Tibial nerve (tissue), 4 donors: ENCODE measurements around the gene PABPC1L.

ENCODE experiments used
- CTCF ChIP-seq, 5 experiments: fragments of 200-600 bp in 3 of 5; fragments of 450-650 bp in 2 of 5; sonication (generic) in 3 of 5; IDR thresholded peaks; one replicate each; pipeline ENCODE4 v1.5.1; 2016 to 2019; ENCODE audit warnings: antibody characterized with exemption in 5 of 5, mild to moderate bottlenecking in 3 of 5, moderate library complexity in 2 of 5
- EP300 ChIP-seq, 2 donors: sonication (generic); formaldehyde crosslinking; IDR thresholded peaks; one replicate each; pipeline ENCODE4 v1.6.1; 2017; ENCODE audit warnings: antibody characterized with exemption in 2 of 2, mild to moderate bottlenecking in 1 of 2
- POLR2A ChIP-seq, 2 donors: fragments of 450-650 bp; IDR thresholded peaks; one replicate each; pipeline ENCODE4 v1.6.1; 2017; ENCODE audit warnings: antibody characterized with exemption in 2 of 2, mild to moderate bottlenecking in 2 of 2, moderate library complexity in 2 of 2

- TF ChIP-seq POLR2A (IDR thresholded peaks at IDR 0.05), result no peak
- no peak for TF ChIP-seq CTCF (IDR thresholded peaks at IDR 0.05)
- no peak for TF ChIP-seq EP300 (IDR thresholded peaks at IDR 0.05)
These were observed 47.6 kb upstream of the PABPC1L start for GRCh38 chr20:44862286-44862685.
